Astrocyte (in vitro differentiated cells and primary cell): Measurements from ENCODE around the gene MORN5.

Experiments used
- CTCF ChIP-seq: IDR thresholded peaks from 2 replicates; pipeline ENCODE4 v1.5.1; 2011; ENCODE audit warnings: low read depth, mild to moderate bottlenecking, inconsistent platforms, low read length, moderate library complexity; ENCODE audit not compliant: insufficient read depth
- EZH2 ChIP-seq: IDR thresholded peaks from 2 replicates; pipeline ENCODE4 v1.6.1; 2012; ENCODE audit warnings: mild to moderate bottlenecking, low read length, inconsistent platforms; ENCODE audit not compliant: insufficient read depth

- TF ChIP-seq CTCF, result no peak
- no peak for TF ChIP-seq EZH2
Observed at GRCh38 chr9:122179690-122180074, 20.0 kb downstream of the MORN5 start.
